NCI-H1417 (cell line): ENCODE measurements around the gene ARFGEF2.
"Not testable (repeated sequence)": the region's sequence is repeated elsewhere in the genome, so short reads cannot be mapped to it uniquely, and the experiment has no call there.

Experiments used
- DNase-seq, 3 experiments: peaks; one replicate each; lab custom pipeline; 2025; lab: John Stamatoyannopoulos, UW

ARFGEF2 gene

GRCh38 chr20:48999890-49000870 lies 78.7 kb downstream of the ARFGEF2 start:
- DNase-seq, result peak in 2 of 3 experiments; percentile 70 to 79

GRCh38 chr20:49001741-49002140 lies 80.2 kb downstream of the ARFGEF2 start:
- DNase-seq, result no peak

GRCh38 chr20:49006446-49006980 lies 85.0 kb downstream of the ARFGEF2 start:
- DNase-seq, result no peak

GRCh38 chr20:49009899-49010631 lies 88.6 kb downstream of the ARFGEF2 start:
- no peak for DNase-seq

- DNase-seq, result no peak
These were observed 102.7 kb downstream of the ARFGEF2 start for GRCh38 chr20:49024220-49024619.

GRCh38 chr20:49028177-49028576 lies 106.7 kb downstream of the ARFGEF2 start:
- DNase-seq, result not testable (repeated sequence)

- peak in 1 of 3 experiments; percentile 16 for DNase-seq
These were observed 107.2 kb downstream of the ARFGEF2 start for GRCh38 chr20:49028684-49029083.

- DNase-seq, result no peak
These were observed 107.7 kb downstream of the ARFGEF2 start for GRCh38 chr20:49029203-49029602.

GRCh38 chr20:49030954-49031619 lies 109.6 kb downstream of the ARFGEF2 start:
- DNase-seq, result no peak

GRCh38 chr20:49032455-49032854 lies 110.9 kb downstream of the ARFGEF2 start:
- DNase-seq, result no peak

GRCh38 chr20:49034070-49034732 lies 112.7 kb downstream of the ARFGEF2 start:
- no peak for DNase-seq

GRCh38 chr20:49037962-49038387 lies 116.5 kb downstream of the ARFGEF2 start:
- no peak for DNase-seq

- no peak for DNase-seq
These were observed 118.3 kb downstream of the ARFGEF2 start for GRCh38 chr20:49039854-49040253.

- peak in 1 of 3 experiments; percentile 55 for DNase-seq
These were observed 121.5 kb downstream of the ARFGEF2 start for GRCh38 chr20:49043000-49043399.

GRCh38 chr20:49045440-49046086 lies 124.1 kb downstream of the ARFGEF2 start:
- DNase-seq, result no peak

GRCh38 chr20:49046087-49046900 lies 124.8 kb downstream of the ARFGEF2 start, which contains the start of gene CSE1L:
Gene CSE1L, plus strand, starts transcription at chr20:49046312. Its CDS starts 12,152 bp downstream, at chr20:49058464.
- peak; percentile 94 to 98 (median 97) for DNase-seq

- DNase-seq, result no peak
These were observed 130.8 kb downstream of the ARFGEF2 start for GRCh38 chr20:49052334-49052733.

GRCh38 chr20:49054056-49054643 lies 132.6 kb downstream of the ARFGEF2 start:
- no peak for DNase-seq

- no peak for DNase-seq
These were observed 141.8 kb downstream of the ARFGEF2 start for GRCh38 chr20:49063279-49063678.
